ENCODE measurements around the gene PARD3.
A peak's percentile ranks its signal among the peaks of the same experiment; 100 is the strongest.
"Not testable (repeated sequence)": the region's sequence is repeated elsewhere in the genome, so short reads cannot be mapped to it uniquely, and the experiment has no call there.

Gene PARD3

DNA sequence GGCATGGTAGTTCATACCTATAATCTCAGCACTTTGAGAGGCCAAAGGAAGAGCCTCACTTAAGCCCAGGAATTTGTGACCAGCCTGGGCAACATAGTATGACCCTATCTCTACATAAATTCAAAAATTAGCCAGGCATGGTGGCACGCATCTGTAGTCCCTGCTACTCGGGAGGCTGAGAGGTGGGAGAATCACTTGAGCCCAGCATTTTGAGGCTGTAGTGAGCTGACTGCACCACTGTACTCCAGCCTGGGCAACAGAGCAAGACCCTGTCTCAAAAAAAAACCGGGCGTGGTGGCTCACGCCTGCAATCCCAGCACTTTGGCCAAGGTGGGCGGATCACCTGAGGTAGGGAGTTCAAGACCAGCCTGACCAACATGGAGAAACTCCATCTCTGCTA is 19.8 kb downstream of the PARD3 start:
- Mint-ChIP-seq H3K27ac (no peak overlapping the region), H3K4me3 (no peak overlapping the region), H3K9me3 (no peaks in the 10 kb centered on the region), H3K4me1 (ENCODE audit: low read depth) (no peaks in the 10 kb centered on the region), H3K36me3 (ENCODE audit: low read depth) (no peaks in the 10 kb centered on the region), H3K27me3 (no peaks in the 10 kb centered on the region)

DNA sequence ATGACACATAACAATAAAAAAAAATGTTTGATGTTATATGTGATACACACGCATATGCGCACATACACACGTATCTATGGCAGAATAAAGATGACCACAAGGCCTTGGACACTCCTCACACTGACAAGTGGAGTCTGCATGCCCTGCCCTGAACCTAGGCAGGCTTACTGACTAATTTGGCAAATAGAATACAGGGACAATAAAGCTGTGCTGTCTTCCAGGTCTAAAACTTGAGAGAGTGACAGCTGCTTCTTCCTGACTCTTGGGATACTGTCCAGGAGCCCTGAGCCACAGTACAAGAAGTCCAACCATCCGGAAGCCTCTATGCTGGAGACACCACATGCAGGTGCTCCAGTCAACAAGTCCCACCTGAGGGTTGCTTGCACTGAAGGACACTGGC is 20.3 kb downstream of the PARD3 start:
- H3K4me3 Mint-ChIP-seq: no peak overlapping the region
- no peaks in the 10 kb centered on the region for H3K36me3 Mint-ChIP-seq (ENCODE audit: low read depth)
- H3K9me3 Mint-ChIP-seq: no peaks in the 10 kb centered on the region
- H3K4me1 Mint-ChIP-seq (ENCODE audit: low read depth): no peaks in the 10 kb centered on the region
- no peaks in the 10 kb centered on the region for H3K27me3 Mint-ChIP-seq
- H3K27ac Mint-ChIP-seq: no peak overlapping the region

DNA sequence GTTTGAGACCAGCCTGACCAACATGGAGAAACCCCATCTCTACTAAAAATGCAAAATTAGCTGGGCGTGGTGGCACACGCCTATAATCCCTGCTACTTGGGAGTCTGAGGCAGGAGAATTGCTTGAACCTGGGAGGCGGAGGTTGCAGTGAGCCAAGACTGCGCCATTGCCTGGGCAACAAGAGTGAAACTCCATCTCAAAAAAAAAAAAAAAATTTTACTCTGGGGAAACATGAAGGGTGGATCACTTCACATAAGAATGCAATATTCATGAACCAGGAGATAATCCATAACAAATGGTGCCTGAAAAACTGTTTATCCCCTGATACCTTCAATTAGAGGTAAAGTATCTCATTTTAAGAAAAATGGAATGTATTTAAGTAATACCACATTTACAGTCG is 21.5 kb downstream of the PARD3 start:
- not testable (repeated sequence) for H3K4me1 Mint-ChIP-seq (ENCODE audit: low read depth); H3K27me3 Mint-ChIP-seq; H3K4me3 Mint-ChIP-seq; H3K9me3 Mint-ChIP-seq; H3K27ac Mint-ChIP-seq; H3K36me3 Mint-ChIP-seq (ENCODE audit: low read depth)

DNA sequence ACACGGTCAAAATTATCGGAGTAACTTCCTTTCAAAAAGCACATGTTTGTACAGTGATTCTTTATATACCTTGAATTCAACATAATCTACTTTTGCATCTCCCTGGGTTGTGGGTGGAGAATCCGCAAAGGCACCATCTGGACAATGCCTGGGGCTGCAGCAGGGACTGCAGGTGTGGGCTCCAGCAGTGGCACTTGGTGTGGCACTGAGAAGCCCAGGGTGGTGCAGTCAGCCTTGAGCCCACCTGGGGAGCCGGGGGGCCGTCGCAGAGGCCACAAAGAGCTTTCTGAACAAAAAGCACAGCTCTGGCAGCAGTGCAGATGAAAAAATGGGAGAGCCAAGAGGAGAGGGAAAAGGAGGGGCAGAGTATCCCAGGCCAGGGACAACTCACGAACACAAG is 22.2 kb downstream of the PARD3 start:
- Mint-ChIP-seq H3K4me3 (no peak overlapping the region), H3K27me3 (no peaks in the 10 kb centered on the region), H3K36me3 (ENCODE audit: low read depth) (no peaks in the 10 kb centered on the region), H3K9me3 (no peaks in the 10 kb centered on the region), H3K27ac (no peak overlapping the region), H3K4me1 (ENCODE audit: low read depth) (no peaks in the 10 kb centered on the region)

DNA sequence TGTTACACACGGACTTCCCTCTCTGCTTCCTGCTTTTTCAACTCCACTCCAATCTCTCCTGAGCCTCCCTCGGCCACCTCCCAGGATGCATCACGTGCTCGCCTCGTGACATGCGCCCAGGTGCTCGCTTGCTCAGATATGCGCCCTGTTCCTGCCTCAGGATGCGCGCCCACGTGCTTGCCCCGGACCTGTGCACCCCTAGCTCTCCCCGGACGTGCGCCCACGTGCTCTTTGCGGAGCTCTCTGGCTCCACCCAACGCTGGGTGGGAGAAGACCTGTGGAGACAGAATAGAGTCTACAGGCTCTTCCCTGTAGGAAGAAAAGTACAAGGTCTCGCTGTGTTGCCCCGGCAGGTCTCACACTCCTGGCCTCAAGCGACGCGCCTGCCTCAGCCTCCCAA is 23.1 kb downstream of the PARD3 start:
- H3K9me3 Mint-ChIP-seq: no peaks in the 10 kb centered on the region
- no peak overlapping the region for H3K4me3 Mint-ChIP-seq
- no peak overlapping the region for H3K27ac Mint-ChIP-seq
- no peaks in the 10 kb centered on the region for H3K27me3 Mint-ChIP-seq
- no peaks in the 10 kb centered on the region for H3K36me3 Mint-ChIP-seq (ENCODE audit: low read depth)
- no peaks in the 10 kb centered on the region for H3K4me1 Mint-ChIP-seq (ENCODE audit: low read depth)

DNA sequence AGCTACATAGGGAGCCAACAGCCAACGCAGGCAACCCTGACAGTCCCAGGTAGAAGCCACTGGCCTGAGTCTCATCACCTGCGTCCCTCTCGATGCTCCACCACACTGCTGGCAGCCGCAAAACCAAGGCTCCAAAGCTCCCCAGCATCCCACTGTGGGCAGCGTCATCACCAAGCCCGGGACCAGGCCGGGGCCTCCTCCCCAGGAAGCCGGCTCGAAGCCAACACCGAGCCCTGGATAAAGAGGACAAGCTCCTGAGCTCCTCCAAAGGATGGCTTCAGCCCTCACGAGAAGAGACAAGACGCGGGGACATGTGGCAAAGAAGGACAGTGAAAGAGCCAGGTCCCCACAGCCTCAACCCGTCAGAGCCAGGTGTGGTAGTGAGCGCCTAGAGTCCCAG is 23.9 kb downstream of the PARD3 start:
- Mint-ChIP-seq H3K27ac (no peak overlapping the region), H3K27me3 (no peaks in the 10 kb centered on the region), H3K4me3 (no peak overlapping the region), H3K36me3 (ENCODE audit: low read depth) (no peaks in the 10 kb centered on the region), H3K9me3 (no peaks in the 10 kb centered on the region), H3K4me1 (ENCODE audit: low read depth) (no peaks in the 10 kb centered on the region)

DNA sequence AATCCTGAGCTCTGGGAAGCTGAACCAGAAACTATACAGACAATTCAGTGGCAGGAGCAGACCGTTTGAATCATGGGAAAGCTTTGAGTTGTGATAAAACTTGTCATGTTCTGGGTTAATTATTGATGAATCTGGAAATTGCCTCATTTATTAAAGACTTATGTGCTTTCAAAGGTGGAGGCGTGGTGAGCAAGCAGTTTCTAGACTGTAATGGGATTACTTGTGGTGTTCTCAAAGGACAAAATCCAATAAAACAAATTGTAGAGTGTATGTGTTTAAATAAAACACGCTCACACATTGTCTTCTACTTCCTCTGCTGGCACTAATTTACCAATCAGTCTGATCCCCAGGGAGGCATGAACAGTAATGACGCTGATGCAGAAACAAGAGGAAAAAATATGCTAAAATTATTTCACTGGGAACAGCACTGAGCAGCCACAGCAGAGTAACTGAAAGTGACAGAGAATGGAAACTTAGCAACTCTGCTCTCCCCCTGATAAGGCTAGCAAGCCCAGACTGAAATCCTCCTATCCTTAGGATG is 25.1 kb downstream of the PARD3 start:
- H3K4me1 Mint-ChIP-seq (ENCODE audit: low read depth): no peaks in the 10 kb centered on the region
- no peaks in the 10 kb centered on the region for H3K27me3 Mint-ChIP-seq
- H3K27ac Mint-ChIP-seq: no peak overlapping the region
- H3K36me3 Mint-ChIP-seq (ENCODE audit: low read depth): no peaks in the 10 kb centered on the region
- no peak overlapping the region for H3K4me3 Mint-ChIP-seq
- H3K9me3 Mint-ChIP-seq: no peaks in the 10 kb centered on the region

DNA sequence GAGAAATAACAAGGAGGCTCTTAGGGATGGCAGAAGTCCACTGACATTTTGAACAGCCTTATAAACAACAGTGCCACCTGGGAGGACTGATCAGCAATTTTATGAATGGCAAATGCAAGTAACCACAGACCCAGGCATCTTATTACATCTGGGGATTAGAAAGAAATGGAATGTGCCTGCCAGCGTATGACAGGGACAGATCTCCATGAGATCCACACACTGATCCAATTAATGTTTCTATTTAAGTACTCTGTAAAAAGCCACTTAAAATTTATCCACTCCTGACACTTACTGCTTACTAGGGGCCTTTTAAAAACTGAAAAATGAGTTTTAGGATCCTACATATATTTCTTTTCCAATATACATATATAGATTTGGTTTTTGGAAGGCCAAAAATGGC is 28.6 kb downstream of the PARD3 start:
- no peaks in the 10 kb centered on the region for H3K36me3 Mint-ChIP-seq (ENCODE audit: low read depth)

DNA sequence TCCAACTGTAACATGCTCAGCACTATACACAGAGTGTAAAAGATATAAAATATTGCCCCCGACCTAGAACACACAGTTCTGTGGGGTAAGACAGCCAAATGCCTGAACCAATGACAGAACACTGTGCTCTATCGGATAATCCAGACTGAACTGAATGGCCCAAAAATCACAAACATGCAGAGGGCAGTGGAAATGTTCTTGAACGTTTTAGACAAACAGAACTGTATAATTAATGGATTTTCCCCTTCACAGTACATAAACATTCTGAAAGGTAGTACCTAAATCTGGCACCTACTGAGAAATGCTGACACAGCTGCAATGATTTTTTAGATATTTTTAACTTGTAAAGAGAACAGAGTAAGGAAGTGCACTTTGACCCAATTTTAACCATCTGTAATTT is 33.4 kb downstream of the PARD3 start:
- H3K4me3 Mint-ChIP-seq: no peak overlapping the region
- H3K9me3 Mint-ChIP-seq: no peaks in the 10 kb centered on the region
- H3K4me1 Mint-ChIP-seq (ENCODE audit: low read depth): peaks cover 10% of the 10 kb centered on the region
- no peaks in the 10 kb centered on the region for H3K36me3 Mint-ChIP-seq (ENCODE audit: low read depth)
- no peak overlapping the region for H3K27ac Mint-ChIP-seq
- peaks cover 3% of the 10 kb centered on the region for H3K27me3 Mint-ChIP-seq

More for the DNA sequence above, 28.6 kb downstream of the PARD3 start:
- H3K9me3 Mint-ChIP-seq: no peaks in the 10 kb centered on the region
- no peak overlapping the region for H3K27ac Mint-ChIP-seq
- no peaks in the 10 kb centered on the region for H3K4me1 Mint-ChIP-seq (ENCODE audit: low read depth)
- H3K27me3 Mint-ChIP-seq: no peaks in the 10 kb centered on the region
- H3K4me3 Mint-ChIP-seq: no peak overlapping the region

DNA sequence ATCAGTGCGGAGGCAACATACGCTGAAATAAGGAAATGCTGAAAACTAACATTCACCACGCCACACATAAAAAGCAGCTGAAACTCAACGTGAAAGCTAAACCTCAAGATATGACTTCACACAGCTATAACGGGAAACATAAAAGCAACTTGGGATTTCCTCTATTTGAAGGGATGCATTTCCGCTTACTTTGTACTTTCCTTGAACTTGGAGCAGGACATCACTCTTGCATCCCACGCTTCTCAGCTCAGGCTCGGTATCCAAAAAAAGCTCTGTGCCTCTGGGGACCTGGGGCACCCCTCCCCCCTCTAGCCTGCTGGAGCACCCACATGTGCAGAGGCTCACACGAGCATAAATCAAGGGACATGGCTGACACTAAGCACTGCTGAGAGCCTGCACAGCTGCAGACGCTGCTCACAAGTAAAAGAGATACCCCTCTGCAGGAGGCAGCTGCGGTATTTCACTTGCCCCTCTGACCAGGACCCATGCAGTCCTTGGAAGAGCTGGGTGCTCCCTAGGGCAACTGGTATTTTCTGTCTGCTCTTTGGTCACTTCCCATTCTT is 34.2 kb downstream of the PARD3 start:
- no peaks in the 10 kb centered on the region for H3K9me3 Mint-ChIP-seq
- H3K27me3 Mint-ChIP-seq: peaks cover 3% of the 10 kb centered on the region
- H3K4me1 Mint-ChIP-seq (ENCODE audit: low read depth): peaks cover 10% of the 10 kb centered on the region
- no peaks in the 10 kb centered on the region for H3K36me3 Mint-ChIP-seq (ENCODE audit: low read depth)
- H3K27ac Mint-ChIP-seq: no peak overlapping the region
- peak overlapping the region; percentile 31 for H3K4me3 Mint-ChIP-seq

DNA sequence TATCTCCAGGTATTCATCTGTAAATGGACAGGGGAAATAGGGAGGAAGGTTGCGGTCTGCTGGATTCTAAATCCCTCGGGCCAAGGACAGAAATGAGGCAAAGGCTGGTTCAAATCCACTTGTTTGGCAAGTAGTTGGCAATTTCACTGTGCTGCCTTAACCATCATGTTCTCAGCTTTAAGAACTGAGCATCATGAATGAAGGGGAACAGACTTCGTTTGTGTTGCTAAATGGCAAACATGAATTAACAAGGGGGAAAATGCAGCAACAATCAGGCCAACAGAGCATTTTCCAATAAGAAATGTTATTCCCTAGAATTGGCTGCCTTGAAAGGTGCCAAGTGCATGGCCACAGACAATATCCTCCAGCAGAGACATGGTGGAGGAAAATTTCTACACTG is 36.9 kb downstream of the PARD3 start:
- no peaks in the 10 kb centered on the region for H3K9me3 Mint-ChIP-seq
- no peak overlapping the region for H3K27ac Mint-ChIP-seq
- no peaks in the 10 kb centered on the region for H3K36me3 Mint-ChIP-seq (ENCODE audit: low read depth)
- no peak overlapping the region for H3K4me3 Mint-ChIP-seq
- peaks cover 3% of the 10 kb centered on the region for H3K27me3 Mint-ChIP-seq
- peaks cover 10% of the 10 kb centered on the region for H3K4me1 Mint-ChIP-seq (ENCODE audit: low read depth)

DNA sequence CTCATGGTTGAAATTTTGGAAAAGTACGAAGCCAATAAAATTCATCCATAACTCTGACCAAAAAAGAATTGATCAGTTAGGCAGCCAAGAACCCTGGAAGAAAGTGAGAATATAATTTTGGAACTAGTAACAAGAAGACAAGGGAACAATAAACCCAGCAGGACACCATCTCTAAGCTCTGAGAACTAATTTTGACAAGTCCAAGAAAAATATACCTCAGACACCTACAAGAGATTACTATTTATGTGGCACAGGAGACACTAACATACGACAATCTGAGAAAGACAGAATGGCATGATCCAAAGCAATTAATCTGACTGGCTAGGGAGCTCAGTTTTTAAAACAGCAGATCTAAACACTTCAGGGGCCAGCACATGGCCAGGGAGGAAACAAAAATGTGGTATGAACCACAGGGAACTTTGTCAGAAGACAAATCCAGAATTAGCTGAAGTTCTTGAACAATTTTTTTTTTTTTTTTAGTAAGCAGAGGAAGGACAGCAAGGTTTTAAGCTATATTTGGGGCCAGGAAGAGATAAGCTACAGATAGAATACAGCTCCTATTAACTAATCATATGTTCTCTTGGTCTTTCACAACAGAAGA is 38.9 kb downstream of the PARD3 start:
- Mint-ChIP-seq H3K27ac (peak overlapping the region; percentile 18), H3K27me3 (peaks cover 3% of the 10 kb centered on the region), H3K36me3 (ENCODE audit: low read depth) (no peaks in the 10 kb centered on the region), H3K4me1 (ENCODE audit: low read depth) (peaks cover 8% of the 10 kb centered on the region), H3K4me3 (no peak overlapping the region), H3K9me3 (no peaks in the 10 kb centered on the region)

DNA sequence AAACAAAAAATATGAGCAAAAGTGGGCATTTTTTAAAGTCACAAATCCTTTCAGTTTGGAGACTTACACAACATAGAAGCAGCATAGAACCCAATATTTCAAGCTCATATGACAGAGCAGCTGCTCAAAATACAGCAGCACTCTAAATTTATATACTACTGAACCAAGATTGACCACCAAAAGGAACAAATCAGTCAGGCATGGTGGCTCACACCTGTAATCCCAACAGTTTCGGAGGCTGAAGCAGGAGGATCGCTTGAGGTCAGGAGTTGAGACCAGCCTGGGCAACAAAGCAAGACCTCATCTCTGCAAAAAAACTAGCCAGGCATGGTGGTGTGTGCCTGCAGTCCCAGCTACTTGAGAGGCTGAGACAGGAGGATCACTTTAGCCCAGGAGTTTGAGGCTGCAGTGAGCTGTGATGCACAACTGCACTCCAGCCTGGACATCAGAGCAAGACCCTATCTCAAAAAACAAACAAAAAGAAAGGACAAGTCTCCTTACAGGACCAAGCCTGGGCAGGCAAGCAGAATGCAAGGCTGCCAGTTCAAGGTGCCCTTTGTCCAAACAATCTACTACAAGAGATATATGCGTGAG is 40.0 kb downstream of the PARD3 start:
- Mint-ChIP-seq H3K4me1 (ENCODE audit: low read depth) (no peaks in the 10 kb centered on the region), H3K4me3 (no peak overlapping the region), H3K36me3 (ENCODE audit: low read depth) (no peaks in the 10 kb centered on the region), H3K27ac (no peak overlapping the region), H3K27me3 (no peaks in the 10 kb centered on the region), H3K9me3 (no peaks in the 10 kb centered on the region)

DNA sequence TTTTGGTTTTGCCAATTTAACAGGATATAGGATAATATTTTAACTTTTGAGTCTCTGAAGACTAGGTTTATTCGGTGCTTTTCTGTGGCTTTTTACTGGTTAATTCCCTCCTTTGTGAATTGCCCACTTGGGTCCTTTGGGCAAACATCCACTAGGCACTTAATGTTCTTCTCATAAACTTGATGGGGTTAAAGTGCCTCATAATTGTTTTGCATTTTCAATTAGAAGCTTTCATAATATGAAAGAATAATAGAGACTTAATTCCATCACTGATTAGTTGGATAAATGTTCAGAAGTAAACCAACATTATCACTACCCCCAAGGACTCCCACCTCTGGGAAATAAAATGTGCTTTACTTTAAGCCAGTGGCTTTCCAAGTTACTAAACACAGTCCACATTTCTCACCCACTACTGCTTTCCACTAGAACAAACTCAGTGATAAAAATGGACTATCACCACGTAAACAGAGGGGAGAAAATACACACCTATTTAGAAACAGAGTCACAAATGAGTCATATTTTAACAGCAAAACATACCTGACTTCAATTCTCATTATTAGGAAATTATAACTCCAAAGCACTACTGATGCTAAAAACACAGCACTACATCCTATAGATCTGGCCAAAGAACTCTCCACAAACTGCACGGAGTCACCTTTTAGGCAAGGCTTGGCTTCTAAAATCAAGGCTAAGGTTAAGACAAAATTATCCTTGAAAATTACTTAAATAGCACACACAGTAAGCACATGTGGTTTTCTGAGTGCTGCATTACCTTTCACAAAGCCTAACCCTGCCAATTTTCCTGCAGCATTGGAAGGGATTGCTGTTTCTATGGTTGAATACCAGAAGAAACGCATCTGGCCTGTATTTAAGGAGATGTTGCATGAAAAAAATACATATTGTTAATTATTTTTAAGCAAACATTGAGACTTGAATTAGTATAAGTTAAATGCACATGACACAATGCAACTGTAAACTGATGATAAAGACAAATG is 41.2 kb downstream of the PARD3 start:
- Mint-ChIP-seq H3K4me3 (no peak overlapping the region), H3K27me3 (peaks cover 3% of the 10 kb centered on the region), H3K27ac (no peak overlapping the region), H3K4me1 (ENCODE audit: low read depth) (no peaks in the 10 kb centered on the region), H3K9me3 (no peaks in the 10 kb centered on the region), H3K36me3 (ENCODE audit: low read depth) (no peaks in the 10 kb centered on the region)

DNA sequence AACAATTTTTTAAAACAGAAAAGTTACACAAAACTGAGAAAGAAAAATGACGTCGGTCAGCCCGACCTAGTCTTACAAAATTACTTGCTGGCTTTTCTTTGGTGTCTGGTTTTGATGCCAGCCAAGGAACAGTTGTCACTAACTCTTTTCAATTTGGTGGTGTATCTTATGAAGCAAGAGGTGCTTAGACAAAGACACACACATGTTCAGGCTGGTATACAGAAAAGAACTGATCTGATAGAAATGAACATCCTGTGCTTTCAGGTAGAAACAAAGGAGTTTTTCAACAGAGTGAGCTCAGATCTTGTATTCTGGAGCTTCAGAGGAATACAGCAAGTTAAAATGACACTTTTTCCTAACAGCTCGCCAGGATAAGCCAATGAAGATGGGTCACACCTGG is 43.6 kb downstream of the PARD3 start:
- no peaks in the 10 kb centered on the region for H3K9me3 Mint-ChIP-seq
- no peaks in the 10 kb centered on the region for H3K36me3 Mint-ChIP-seq (ENCODE audit: low read depth)
- H3K4me3 Mint-ChIP-seq: no peak overlapping the region
- no peak overlapping the region for H3K27ac Mint-ChIP-seq
- H3K4me1 Mint-ChIP-seq (ENCODE audit: low read depth): no peaks in the 10 kb centered on the region
- peaks cover 3% of the 10 kb centered on the region for H3K27me3 Mint-ChIP-seq
